Mesothelial cell of epicardium (in vitro differentiated cells): ENCODE data around the gene PPP4R2. TPM values are rescaled to one million over a fixed set of nuclear protein-coding genes. Genes with fewer than 3 reads are reported as not detected.

Source experiments
- DNase-seq, 2 experiments: peaks; one replicate each; pipeline ENCODE4 v3.0.0; 2021; ENCODE audit warnings: low spot score in 2 of 2; ENCODE audit not compliant: unreplicated experiment in 2 of 2
- H3K27ac Mint-ChIP-seq: 2 replicates; pipeline ENCODE4 v1.8.0; 2021; ENCODE audit warnings: mixed read lengths
- H3K27me3 Mint-ChIP-seq: 2 replicates; pipeline ENCODE4 v1.8.0; 2021; ENCODE audit warnings: low read depth, mixed read lengths
- H3K36me3 Mint-ChIP-seq: 2 replicates; pipeline ENCODE4 v1.8.0; 2021; ENCODE audit warnings: mixed read lengths
- H3K4me1 Mint-ChIP-seq: 2 replicates; pipeline ENCODE4 v1.8.0; 2021; ENCODE audit warnings: mixed read lengths
- H3K4me3 Mint-ChIP-seq: 2 replicates; pipeline ENCODE4 v1.8.0; 2021; ENCODE audit warnings: mild to moderate bottlenecking, moderate library complexity, mixed read lengths
- H3K9me3 Mint-ChIP-seq: 2 replicates; pipeline ENCODE4 v1.8.0; 2021; ENCODE audit warnings: mixed read lengths
- CTCF ChIP-seq: fragments of 200-600 bp; sonication (generic); IDR thresholded peaks from one replicate; pipeline ENCODE4 v1.5.0; 2021; ENCODE audit warnings: antibody characterized with exemption; ENCODE audit not compliant: unreplicated experiment
- total RNA-seq: library from RNA; stranded (reverse); gene quantifications from 3 replicates; pipeline ENCODE4 v1.2.1, GENCODE V29; 2021

Gene PPP4R2
- total RNA-seq, 1 donor from 2014 or later, result 111 TPM

- no peak overlapping the region for H3K4me3 Mint-ChIP-seq
- no peaks in the 10 kb centered on the region for H3K27me3 Mint-ChIP-seq
- no peak overlapping the region for H3K27ac Mint-ChIP-seq
- TF ChIP-seq CTCF, result no peak
- H3K9me3 Mint-ChIP-seq, result no peaks in the 10 kb centered on the region
- H3K4me1 Mint-ChIP-seq, result peaks cover 5% of the 10 kb centered on the region
- peaks cover 5% of the 10 kb centered on the region for H3K36me3 Mint-ChIP-seq
- DNase-seq, result no peak
Observed at GRCh38 chr3:73018790-73019441, 22.3 kb downstream of the PPP4R2 start.

DNA sequence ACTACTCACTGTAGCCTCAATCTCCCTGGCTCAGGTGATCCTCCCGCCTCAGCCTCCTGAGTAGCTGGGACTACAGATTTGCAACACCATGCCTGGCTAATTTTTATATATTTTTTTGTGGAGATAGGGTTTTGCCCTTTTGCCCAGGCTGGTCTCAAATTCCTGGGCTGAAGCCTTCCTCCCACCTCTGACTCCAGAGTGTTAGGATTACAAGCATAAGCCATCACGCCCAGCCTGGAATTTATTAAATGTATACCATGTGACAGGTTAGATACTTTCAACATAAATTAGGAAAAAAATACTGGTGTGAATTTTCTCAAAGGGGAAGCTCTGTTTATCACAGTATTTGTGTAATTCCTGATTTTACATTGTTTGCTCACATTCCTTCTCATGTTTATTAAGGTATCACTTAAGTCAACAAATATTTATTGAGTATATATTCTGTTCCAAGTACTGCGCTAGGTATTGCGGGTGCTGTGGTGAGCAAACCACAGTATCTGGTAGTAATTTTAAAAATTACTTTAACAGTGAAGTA lies 24.8 kb downstream of the PPP4R2 start:
- no peaks in the 10 kb centered on the region for H3K9me3 Mint-ChIP-seq
- H3K27ac Mint-ChIP-seq, result no peak overlapping the region
- DNase-seq, result no peak
- TF ChIP-seq CTCF, result no peak
- no peaks in the 10 kb centered on the region for H3K27me3 Mint-ChIP-seq
- peaks cover 17% of the 10 kb centered on the region for H3K4me1 Mint-ChIP-seq
- H3K36me3 Mint-ChIP-seq, result peaks cover 4% of the 10 kb centered on the region
- H3K4me3 Mint-ChIP-seq, result no peak overlapping the region

- H3K27ac Mint-ChIP-seq, result peak overlapping the region; percentile 40
- H3K4me1 Mint-ChIP-seq, result peaks cover 27% of the 10 kb centered on the region
- no peaks in the 10 kb centered on the region for H3K9me3 Mint-ChIP-seq
- no peak overlapping the region for H3K4me3 Mint-ChIP-seq
- no peak for TF ChIP-seq CTCF
- peaks cover 3% of the 10 kb centered on the region for H3K36me3 Mint-ChIP-seq
- no peak for DNase-seq
- H3K27me3 Mint-ChIP-seq, result no peaks in the 10 kb centered on the region
Observed at GRCh38 chr3:73024836-73025235, 28.2 kb downstream of the PPP4R2 start.

GRCh38 chr3:73026111-73026759 lies 29.6 kb downstream of the PPP4R2 start:
- peaks cover 6% of the 10 kb centered on the region for H3K36me3 Mint-ChIP-seq
- no peak for DNase-seq
- H3K9me3 Mint-ChIP-seq, result no peaks in the 10 kb centered on the region
- H3K4me1 Mint-ChIP-seq, result peaks cover 26% of the 10 kb centered on the region
- no peak for TF ChIP-seq CTCF
- H3K27ac Mint-ChIP-seq, result peak overlapping the region; percentile 31
- H3K27me3 Mint-ChIP-seq, result no peaks in the 10 kb centered on the region
- H3K4me3 Mint-ChIP-seq, result no peak overlapping the region

DNA sequence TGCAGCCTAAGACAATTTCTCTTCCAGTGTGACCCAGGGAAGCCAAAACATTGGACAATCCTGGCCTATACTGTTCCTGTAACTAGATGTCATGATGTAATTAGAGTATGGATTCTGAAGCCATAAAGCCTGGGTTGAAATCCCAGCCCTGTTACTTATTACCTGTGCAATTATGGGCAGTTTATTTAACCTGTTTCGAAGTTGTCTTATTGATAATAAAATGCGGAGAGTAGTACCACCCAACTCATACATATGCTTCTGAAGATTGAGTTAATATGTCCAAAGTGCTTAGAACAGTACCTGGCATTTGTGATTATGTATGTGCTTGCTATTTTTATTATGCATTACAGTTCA lies 30.1 kb downstream of the PPP4R2 start:
- peaks cover 26% of the 10 kb centered on the region for H3K4me1 Mint-ChIP-seq
- no peak overlapping the region for H3K27ac Mint-ChIP-seq
- no peaks in the 10 kb centered on the region for H3K9me3 Mint-ChIP-seq
- no peaks in the 10 kb centered on the region for H3K27me3 Mint-ChIP-seq
- no peak overlapping the region for H3K4me3 Mint-ChIP-seq
- H3K36me3 Mint-ChIP-seq, result peaks cover 6% of the 10 kb centered on the region
- no peak for DNase-seq
- no peak for TF ChIP-seq CTCF
